Measurements from ENCODE around the gene FAM133A. TPM values are rescaled to one million over a fixed set of nuclear protein-coding genes. Genes with fewer than 3 reads are reported as not detected.

The FAM133A gene
- total RNA-seq = not detected

DNA sequence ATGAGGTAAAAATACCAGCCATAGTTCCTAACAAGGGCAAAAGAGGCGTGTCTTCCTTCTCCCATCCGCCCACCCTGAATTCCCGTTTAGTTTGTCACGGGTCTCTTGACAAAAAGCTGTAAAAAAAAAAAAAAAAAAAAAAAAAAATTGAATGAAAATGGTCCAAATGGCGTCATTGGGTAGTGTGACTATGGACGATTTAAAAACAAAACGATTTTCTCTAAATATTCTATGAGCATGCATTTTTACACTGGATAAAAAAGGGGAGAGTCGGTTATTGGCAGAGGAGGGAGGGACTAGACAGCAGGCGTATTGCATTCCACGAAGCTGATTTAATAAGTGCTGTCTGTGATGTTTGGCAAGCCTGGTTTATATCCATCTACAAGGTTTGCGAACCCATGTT, at the start of gene FAM133A:
FAM133A (plus strand) TSS at position 338 of the 403 bp plus-strand sequence. CDS start 35,214 bp downstream, outside the sequence.
- DNase-seq = no peak
- Histone ChIP-seq H3K36me3 (no peaks in the 10 kb centered on the region), H3K4me3 (peak within 1 kb of the TSS; percentile 24 to 66 (median 46)), H3K27me3 (no peaks in the 10 kb centered on the region), H3K9me3 (no peaks in the 10 kb centered on the region), H3K4me1 (peaks cover 0 to 5% (median 0%) of the 10 kb centered on the region in 3 donors), H3K27ac (peak within 1 kb of the TSS in 3 of 4 donors; percentile 37 to 79 (median 68))
- WGBS, 2 donors = 1 to 11% methylated on average over 10 to 11 of the region's 11 CpGs
- intact Hi-C loops (cut with DNase I) = no loop called here
- TF ChIP-seq CTCF (IDR thresholded peaks at IDR 0.05) (no peak), POLR2A (IDR thresholded peaks at IDR 0.05) (no peak)

DNA sequence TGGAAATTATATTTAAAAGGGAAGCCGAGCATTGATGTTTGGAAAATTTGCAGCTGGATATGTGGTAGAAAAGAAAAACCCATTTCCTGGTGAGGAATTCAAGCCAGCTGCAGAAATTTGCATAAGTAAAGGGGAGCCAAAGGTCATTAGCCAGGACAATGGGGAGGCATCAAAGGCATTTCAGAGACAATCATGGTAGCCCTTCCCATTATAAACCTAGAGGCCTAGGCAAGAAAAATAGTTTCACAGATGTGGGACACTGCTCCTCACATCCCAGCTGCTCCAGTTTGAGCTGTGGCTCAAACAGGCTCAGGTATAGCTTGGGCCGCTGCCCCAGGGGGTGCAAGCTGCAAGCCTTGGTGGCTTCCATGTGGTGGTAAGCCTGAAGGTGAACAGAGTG, 36.4 kb upstream of the FAM133A start:
- intact Hi-C loops (cut with DNase I) = no loop called here
- no peak for DNase-seq
- H3K27me3 ChIP-seq = no peaks in the 10 kb centered on the region
- H3K9me3 ChIP-seq = no peaks in the 10 kb centered on the region
- no peak overlapping the region for H3K27ac ChIP-seq
- H3K36me3 ChIP-seq = no peaks in the 10 kb centered on the region
- WGBS, 2 donors = 74 to 100% methylated on average over 1 of the region's 2 CpGs
- no peak for TF ChIP-seq POLR2A (IDR thresholded peaks at IDR 0.05)
- no peak for TF ChIP-seq CTCF (IDR thresholded peaks at IDR 0.05)
- no peaks in the 10 kb centered on the region for H3K4me1 ChIP-seq
- no peak overlapping the region for H3K4me3 ChIP-seq

GRCh38 chrX:93649381-93649780, 24.6 kb upstream of the FAM133A start:
- WGBS, 2 donors = 40 to 67% methylated on average over 1 of the region's 1 CpG
- no peak for DNase-seq
- Histone ChIP-seq H3K27ac (no peak overlapping the region), H3K4me1 (no peaks in the 10 kb centered on the region), H3K27me3 (no peaks in the 10 kb centered on the region), H3K9me3 (no peaks in the 10 kb centered on the region), H3K4me3 (no peak overlapping the region), H3K36me3 (no peaks in the 10 kb centered on the region)
- intact Hi-C loops (cut with DNase I) = no loop called here
- TF ChIP-seq POLR2A (IDR thresholded peaks at IDR 0.05) = no peak
- no peak for TF ChIP-seq CTCF (IDR thresholded peaks at IDR 0.05)

DNA sequence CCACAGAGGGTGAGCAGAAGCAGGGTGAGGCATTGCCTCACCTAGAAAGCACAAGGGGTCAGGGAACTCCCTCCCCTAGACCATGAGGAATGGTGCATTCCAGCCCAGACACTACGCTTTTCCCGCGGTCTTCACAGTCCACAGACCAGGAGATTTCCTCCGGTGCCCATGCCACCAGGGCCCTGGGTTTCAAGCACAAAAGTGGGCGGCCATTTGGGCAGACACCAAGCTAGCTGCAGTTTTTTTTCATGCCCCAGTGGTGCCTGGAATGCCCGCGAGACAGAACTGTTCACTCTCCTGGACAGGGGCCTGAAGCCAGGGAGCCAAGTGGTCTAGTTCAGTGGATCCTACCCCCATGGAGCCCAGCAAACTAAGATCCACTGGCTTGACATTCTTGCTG, 13.4 kb upstream of the FAM133A start:
- DNase-seq = no peak
- Histone ChIP-seq H3K4me3 (no peak overlapping the region), H3K4me1 (no peaks in the 10 kb centered on the region), H3K27me3 (no peaks in the 10 kb centered on the region), H3K27ac (no peak overlapping the region), H3K9me3 (no peaks in the 10 kb centered on the region), H3K36me3 (no peaks in the 10 kb centered on the region)
- TF ChIP-seq CTCF (IDR thresholded peaks at IDR 0.05) (no peak), POLR2A (IDR thresholded peaks at IDR 0.05) (no peak)
- WGBS, 2 donors = 94 to 100% methylated on average over 1 to 3 of the region's 7 CpGs
- intact Hi-C loops (cut with DNase I) = no loop called here

DNA sequence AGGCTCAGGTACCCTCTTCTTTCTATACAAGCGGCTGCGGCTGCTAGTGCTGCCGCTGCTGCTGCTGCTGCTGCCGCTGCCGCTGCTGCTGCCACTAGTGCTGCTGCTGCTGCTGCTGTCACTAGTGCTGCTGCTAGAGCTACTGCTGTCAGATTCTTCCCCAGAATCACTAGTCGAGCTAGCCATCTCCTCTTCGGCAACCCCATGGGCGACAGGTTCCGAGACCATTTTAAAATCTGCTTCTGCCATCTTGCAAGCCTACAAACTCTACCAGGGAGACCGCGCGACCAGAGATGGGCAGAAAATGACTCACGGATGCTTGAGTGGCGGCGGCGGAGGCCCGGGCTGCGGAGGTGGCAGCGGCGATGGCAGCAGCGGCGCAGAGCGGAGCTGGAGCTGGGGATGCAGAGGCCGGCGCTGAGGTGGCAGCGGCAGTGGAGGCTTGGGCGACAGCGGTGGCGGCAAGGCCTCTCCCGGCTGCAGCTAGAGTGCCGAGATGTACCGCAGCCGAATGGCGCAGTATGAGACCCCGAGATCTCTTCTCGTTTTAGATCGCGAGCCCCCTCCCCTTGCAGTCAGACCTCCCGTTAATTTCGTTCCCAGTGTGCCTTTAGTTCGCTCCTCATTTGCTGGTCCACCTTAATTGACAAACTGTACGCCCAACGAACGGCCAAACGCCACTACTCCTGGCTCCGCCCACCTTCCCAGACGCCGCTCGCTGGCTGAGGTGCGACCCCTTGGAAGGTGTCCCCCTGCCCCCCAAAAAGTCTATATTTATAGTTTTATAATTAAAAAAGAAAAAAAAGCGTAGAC, 744 bp upstream of the FAM133A start, which contains the start of gene NAP1L3:
NAP1L3 (minus strand) TSS at position 523 of the 813 bp plus-strand sequence; CDS start at position 249, 274 bp downstream.
- Histone ChIP-seq H3K27ac (peak within 1 kb of the TSS in 3 of 4 donors; percentile 37 to 79 (median 68)), H3K4me1 (peaks cover 0 to 5% (median 0%) of the 10 kb centered on the region in 3 donors), H3K9me3 (no peaks in the 10 kb centered on the region), H3K36me3 (no peaks in the 10 kb centered on the region), H3K27me3 (no peaks in the 10 kb centered on the region), H3K4me3 (peak within 1 kb of the TSS; percentile 24 to 66 (median 46))
- intact Hi-C loops (cut with DNase I) = no loop called here
- 0 to 6% methylated on average over 9 to 30 of the region's 51 CpGs for WGBS, 2 donors
- TF ChIP-seq CTCF (IDR thresholded peaks at IDR 0.05) (no peak), POLR2A (IDR thresholded peaks at IDR 0.05) (no peak)
- DNase-seq = no peak
